Stimulated activated CD8-positive, alpha-beta memory T cell treated with anti-CD3 and anti-CD28 coated beads, Interleukin-4, amount 100 ng/mL, for 24 hours (primary cell): ENCODE measurements around the gene IMMP2L.

Experiments
- DNase-seq: peaks from one replicate; pipeline ENCODE4 v3.0.0-alpha.2; 2020; ENCODE audit warnings: low read depth

Gene IMMP2L

DNA sequence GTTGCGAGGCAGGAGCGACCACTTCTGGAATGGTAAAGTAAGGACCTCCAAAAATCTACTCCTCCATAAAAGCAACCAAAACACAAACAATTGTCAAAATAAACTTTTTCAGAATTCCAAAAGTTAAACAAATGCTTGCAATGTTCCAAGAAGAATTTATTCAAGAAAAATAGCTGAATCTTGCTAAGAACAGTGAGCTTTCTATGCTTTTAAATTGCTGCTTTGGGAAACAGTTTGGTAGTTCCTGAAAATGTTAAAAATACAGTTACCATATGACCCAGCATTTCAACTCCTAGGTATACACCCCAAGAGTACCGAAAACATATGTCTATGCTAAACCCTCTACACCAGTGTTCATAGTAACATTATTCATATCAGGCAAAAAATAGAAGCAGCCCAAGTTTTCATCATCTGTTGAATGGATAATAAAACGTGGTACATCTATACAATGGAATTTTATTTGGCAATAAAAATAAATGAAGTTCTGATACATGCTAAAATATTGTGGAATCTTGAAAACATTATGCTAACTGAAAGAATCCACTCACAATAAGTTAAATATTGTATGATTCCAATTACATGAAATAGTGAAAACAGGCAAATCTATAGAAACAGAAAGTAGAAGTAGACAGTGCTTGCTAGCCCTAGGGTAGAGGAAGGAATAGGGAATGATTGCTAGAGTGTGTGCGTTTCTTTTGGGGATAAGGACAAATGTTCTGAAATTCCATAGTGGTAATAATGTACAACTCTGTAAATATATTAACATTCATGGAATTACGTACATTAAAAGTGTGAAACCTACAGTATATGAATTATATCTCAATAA lies 414.4 kb downstream of the IMMP2L start:
- DNase-seq, result no peak

DNA sequence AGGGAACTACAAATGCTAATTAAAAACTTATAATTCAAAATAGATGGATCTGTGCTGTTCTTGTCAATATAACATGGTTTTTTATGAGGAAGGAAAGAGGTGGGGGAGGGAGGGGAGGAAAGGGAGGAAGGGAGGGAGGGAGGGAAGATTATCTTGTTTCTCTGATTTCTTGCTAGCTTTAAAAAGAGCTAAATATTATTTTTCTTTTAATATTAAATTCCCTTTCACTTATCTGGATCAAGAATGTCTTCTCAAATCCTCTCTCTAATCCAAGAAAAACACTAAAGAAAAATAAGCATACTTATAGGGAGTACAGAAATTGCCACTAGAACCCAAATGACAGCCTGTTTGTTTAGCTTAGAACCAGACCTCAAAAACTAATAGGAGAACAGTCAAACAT lies 416.2 kb downstream of the IMMP2L start:
- DNase-seq, result no peak

DNA sequence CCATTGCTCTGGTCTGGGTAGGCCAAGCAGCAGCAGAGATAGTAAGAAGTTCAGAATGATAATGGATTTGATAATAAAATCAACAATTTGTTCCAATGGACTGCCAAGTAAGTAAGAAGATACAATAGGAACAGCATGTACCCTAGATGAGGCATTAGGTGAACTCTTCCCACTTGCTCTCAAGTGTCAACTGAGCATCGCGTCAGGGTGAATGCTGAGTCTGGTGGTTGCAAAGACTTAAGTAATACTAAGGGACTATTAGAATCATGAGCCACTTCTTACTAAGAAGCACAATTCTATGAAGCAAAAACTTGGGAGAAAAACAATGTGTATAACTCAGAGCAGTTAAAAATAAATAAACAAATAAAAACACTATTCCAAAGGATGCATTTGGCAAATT lies 416.8 kb downstream of the IMMP2L start:
- DNase-seq, result no peak

DNA sequence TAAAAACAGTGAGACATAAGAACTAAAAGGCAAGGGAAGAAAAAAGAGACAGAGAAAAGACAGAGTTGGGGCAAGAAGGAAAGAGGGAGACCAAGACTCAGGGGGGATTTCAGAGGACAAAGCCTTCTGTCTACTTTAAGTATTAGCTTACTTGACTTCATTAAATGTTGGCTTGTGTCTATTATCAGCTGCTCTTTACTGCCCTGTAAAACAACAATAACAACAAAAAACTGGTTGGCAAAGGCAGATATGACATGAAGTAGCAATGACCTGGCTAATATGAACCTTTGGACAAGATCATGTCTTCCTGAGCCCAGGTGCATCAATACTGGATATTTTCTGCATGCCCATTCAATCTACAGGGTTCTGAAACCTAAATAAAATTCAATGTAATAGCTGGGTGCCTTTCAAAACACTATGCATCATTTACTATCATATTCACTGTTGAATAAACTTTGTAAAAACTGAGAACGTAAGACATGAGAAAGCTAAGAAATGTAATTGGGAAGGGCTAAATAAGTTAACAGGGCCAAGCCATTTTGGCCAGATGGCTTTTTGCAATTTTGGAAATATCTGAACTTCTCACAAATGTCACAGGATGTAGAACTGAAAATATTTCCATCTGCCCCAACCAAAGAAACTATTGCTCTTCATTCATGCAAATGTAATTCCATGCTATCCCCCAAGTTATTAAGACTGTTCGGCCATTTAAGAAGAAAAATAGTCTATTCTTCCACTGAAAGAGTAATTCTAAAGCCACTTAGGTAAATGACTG lies 422.0 kb downstream of the IMMP2L start:
- no peak for DNase-seq

DNA sequence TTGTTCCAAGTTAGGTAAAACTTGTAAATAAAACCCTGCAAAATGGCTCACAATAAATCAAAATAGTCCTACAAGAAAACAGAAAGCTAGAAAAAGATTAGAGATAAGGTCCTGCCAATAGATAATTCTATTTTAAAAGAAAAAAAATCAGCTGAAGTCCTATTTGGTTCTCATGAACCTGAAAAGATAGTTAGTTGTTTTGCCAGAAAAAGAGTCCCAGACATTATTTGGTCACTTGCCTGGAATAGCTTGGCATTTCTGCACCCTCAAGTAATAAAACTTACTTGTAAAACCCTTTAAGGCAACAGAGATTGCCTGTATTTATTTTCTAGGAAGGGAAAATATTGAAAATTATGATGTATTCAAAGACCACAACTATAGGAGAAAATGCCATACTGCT lies 423.7 kb downstream of the IMMP2L start:
- DNase-seq, result no peak

DNA sequence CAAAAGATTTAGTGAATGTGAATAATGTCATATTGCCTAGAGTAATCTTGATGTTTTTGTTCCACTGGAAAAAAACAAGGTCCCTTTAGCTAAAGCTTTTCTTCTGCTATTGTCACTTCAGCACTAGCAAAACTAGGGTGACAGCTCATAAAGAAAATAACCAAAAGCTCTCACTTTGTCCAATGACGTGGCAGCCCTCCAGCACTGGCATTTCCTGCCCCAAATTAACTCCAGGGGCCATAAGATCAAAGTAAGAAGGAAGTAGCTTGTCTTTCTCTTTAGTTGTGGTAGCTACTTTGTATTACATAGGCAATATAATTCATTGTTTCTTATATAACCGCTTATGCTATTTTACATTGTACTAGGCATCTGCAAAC lies 424.1 kb downstream of the IMMP2L start:
- peak; percentile 24 for DNase-seq

DNA sequence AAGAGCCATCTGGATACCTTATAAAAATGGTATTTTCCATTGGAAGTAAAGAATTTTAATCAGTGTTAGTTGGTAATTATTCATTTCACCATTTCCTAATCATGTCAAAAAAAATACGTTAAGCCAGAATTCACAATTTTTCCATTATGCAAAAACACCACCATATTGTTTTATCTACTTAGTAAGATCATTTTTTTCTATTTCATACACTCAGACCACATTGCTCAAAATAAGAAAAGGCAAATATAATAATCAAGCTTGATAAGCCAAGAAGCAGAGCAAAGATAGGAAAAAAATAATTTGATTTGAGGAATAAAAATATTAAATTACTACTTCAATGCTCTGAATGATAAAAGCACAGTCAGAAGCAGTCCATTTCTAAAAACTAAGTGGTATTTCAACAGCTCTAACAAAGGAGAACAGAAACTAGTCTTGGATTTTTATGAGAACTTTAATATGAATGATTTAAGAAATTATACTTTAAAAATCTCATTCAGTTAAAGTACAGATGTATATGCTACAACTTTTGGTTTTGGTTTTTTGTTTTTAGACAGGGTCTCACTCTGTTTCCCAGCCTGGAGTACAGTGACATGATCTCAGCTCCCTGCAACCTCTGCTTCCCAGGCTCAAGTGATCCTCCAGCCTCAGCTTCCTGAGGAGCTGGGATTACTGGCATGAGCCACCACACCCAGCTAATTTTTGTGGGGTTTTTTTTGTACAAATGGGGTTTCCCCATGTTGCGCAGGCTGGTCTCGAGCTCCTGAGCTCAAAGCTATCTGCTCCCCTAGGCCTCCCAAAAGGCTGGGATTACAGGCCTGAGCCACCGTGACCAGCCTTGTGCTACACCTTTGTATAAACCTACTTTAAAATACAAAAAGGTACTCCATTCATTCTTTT lies 424.7 kb downstream of the IMMP2L start:
- DNase-seq, result peak; percentile 1

DNA sequence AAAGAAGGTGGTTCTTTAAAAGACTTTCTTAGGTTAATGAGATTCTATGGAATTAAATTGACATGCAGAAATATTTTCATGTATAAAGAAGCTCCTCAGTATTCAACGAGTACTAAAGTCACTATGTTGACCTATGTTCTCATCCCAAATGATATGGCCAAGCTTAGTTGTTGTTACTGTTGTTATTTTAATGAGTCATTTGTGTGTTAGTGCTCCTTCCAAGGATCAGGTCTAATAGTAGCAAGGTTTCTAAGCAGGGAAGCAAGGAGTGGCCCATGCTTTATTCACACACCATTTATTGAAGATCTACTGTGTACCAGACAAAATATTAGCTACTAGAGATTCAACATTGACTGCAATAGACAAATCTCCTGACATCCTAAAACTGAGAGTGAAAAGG lies 429.5 kb downstream of the IMMP2L start:
- no peak for DNase-seq

DNA sequence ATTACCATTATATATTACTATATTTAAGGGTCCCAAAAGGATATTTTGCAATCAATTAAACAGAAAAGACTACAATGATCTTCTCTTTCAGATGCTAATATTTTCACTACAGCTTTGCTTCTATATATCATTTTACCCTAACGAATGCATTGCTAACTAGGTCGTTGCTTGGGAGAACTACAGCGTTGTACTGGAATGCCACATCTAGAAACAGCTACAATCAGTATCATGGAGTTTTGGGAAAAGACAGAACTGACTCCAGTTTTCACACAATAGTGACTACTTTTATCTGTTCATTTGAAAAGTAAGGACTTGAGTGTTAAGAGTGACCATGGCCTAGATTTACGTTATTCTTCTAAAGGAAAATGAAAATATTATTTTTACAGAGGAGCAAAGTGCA lies 432.9 kb downstream of the IMMP2L start:
- DNase-seq, result no peak

DNA sequence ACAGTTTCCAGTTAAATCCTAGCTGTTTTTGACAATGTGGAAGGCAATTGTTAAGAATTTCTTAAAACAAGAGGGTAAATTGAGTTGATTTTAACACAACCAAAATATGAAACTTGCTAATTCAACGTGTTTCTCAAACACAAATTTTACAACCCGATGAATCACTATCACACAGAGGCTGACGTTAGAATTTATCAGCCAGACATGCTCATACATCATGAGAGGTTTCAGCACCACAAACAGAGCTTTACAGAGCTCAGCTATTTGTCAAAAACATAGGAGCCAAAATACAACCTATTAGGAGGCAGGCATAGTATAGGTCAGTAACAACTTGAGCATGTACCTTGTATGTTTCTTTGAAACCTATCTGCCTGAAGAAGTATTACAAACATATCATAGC lies 435.3 kb downstream of the IMMP2L start:
- DNase-seq, result no peak

DNA sequence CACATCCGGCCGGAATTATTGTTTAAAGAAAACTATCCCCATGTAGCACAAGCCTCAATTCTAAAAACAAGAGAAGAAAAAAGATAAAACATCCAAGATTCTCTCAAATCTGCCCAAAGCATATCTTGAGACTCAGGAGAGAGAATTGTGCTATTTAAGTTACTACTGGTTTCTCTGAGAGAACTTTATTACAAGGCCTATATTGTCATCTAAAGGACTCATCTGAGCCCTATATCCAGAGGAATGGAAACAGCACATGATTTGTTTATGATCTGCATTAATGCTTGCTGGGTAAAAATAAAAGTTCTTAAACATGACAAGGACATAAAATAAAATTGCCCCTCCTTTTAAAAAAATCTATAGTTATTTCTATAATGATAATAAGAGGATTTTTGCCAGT lies 446.3 kb downstream of the IMMP2L start:
- DNase-seq, result no peak

DNA sequence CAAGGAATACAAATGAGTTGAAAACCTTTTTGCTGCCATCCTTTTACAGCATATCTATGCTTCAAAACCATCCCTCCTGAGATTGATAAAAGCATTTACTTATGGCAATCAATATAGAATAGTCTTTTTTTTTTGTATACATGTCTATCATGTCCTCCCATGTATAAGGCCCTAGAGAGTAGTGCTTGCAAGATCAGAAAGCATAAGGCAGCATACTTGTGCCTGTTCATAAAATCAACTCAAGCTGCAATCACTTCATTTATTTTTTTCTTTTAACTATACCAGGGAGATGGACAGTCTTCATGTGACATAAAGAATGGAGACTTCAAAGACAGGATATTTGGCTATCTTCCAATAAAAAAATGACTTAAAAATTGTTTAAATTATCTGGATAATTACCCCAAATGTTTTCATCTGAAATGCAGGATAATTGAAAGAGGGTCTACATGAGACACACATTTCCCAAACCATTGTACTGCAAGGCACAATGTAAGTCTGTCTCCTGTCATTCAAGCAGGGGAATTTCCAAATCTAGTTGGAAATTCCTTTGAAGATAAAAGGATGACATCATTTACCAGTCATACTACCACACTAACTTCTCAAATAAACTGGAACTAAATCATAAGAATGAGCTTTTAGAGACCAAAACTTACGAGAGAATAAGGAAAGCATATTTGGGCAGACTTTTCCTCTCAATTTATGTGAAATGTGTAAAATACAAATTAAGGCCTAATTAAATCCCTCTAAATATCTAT lies 448.9 kb downstream of the IMMP2L start:
- no peak for DNase-seq

DNA sequence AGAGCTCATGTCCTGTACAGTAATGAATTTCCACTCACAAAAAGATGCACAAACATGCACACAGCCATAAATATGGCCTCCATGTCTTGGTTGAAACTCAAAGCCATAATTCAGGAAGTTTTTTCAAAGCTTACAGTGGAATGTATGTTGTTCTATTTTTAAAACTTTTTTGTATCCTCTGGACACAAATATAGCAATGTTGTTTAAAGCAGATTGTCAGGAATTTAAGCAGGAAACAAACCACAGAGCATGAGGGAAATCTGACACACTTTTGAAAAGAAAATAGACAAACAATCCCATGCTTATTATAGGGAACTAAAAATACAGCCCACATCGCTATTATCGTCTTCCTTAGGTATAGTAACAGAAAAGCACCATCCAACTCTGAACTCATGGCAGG lies 449.9 kb downstream of the IMMP2L start:
- DNase-seq, result no peak

DNA sequence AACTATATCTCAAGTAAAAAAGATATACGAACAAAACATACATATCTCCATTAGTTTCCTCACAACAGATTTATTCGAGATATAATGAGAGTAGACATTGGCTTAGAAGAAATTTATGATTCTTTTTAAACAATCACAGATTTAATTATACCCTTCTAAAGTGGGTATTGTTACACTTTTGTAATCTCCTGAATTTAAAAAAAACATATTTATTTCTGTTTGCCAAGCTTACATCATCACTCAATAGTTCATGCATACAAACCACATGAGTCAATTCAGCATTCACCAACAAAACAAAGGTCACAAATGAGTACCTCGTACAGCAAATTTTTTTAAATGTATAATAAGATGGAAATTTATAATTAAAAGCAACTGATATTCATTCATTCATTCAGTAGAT lies 453.8 kb downstream of the IMMP2L start:
- DNase-seq, result no peak

DNA sequence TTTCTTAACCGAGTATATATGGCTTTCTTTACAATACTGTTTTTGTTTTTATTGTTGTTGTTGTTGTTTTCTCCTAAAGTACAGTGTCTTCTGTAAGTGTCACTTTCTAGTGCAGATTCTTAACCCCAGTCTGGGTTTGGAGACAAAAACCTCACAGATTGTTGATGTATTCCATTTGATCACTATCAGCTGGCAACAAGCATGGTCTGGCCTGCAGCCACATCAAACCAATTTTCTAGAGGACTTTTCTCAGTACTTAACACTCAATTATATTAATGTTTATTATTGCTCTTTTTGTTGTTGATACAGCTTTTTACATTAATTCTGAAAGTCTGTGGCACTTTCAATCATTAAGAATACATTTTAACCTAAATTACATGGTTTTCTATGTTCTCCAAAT lies 454.3 kb downstream of the IMMP2L start:
- no peak for DNase-seq

DNA sequence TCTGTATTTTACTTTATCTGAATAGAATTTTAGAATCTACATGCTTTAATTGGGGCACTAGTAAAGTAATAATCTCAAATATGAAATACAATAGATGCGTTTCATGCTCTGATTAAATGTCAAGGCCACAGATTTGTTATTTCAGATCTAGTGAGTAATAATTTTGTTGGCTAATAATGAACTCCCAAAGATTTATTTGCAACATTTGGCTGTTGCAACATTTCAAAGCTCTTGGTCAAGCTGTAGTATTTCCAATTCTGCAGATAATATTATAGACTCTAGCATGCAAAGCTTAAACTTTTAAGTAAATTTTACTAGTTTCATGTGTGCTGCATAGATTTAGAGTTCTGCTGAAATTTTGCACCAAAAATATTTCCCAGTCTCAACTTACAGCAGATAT lies 454.7 kb downstream of the IMMP2L start:
- no peak for DNase-seq

DNA sequence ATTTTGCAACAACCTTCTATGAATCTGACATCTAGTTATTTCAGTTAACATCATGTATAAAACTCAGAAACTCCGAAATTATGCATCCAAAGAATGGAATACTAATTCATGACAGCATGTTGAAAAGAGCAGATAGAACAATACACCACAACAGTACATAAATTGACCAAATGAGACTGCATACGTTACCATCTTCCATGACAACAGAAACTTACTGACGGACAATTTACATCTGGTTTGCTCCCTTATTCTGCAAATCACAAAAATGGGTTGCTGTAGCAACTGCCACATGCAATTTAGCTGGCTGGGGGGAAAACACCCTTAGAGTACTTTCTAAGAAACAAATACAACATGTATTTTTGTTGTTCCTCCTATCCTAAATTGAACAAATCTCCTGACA lies 457.0 kb downstream of the IMMP2L start:
- DNase-seq, result no peak

DNA sequence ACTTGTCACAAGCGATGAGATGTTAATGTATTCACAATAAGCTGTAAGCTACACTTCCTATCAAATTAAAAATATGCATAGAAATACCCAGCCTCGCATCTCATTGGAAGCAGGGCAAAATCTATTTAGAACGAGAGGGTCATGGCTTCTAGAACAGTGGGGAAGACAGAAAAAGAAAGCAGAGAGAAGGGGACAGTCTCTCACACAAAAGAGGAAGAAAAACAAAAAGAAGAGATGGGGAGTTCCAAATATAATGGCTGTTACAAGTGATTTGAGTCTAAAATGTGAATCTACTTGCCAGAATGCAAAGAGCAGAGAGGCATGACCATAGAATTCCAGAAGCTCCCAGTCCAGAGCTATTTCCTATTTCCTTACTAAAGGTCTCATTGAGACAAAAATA lies 457.6 kb downstream of the IMMP2L start:
- no peak for DNase-seq

DNA sequence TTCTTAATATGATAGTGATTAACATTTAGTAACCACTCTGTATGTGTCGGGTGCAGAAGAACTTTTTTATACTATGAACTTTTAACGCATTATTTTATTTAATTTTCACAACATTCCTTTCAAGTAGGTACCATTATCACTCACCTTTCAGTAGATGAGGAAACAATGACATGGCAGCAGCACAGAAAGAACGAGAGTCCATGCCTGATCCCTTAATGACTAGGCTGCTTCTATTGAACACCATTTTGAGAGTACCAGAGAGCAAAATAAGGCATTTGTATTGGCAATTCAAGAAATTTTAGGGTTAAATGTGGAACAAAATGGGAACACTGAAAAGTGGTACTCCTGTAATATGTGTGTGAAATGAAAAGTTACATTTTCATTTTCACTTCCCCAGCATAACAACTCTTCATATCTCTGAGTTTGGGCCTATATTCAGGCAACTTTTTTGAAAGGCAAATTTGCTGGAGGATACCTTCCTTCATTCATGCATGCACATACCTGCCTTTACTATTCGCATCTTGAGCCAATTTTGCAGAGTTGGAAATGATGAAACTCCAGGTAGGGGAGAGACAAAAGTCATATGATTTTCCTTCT lies 458.5 kb downstream of the IMMP2L start:
- DNase-seq, result no peak

DNA sequence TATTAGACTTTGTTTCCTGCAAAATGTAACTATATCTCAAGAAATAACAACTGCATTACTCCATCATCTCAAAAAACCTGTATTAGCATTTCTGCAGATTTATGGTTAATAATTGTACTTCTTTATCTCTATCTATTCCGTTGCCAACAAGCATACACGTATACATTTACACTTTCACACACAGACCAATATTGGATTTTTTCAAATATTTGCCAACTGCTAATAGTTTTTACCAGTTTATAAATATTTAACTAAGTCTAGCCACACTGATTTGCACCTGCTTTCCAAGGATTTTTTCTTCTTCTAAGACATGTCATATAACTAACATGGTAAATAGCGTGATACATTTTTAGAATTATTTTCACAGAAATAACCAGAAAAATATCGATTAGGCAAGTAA lies 459.2 kb downstream of the IMMP2L start:
- DNase-seq, result no peak

DNA sequence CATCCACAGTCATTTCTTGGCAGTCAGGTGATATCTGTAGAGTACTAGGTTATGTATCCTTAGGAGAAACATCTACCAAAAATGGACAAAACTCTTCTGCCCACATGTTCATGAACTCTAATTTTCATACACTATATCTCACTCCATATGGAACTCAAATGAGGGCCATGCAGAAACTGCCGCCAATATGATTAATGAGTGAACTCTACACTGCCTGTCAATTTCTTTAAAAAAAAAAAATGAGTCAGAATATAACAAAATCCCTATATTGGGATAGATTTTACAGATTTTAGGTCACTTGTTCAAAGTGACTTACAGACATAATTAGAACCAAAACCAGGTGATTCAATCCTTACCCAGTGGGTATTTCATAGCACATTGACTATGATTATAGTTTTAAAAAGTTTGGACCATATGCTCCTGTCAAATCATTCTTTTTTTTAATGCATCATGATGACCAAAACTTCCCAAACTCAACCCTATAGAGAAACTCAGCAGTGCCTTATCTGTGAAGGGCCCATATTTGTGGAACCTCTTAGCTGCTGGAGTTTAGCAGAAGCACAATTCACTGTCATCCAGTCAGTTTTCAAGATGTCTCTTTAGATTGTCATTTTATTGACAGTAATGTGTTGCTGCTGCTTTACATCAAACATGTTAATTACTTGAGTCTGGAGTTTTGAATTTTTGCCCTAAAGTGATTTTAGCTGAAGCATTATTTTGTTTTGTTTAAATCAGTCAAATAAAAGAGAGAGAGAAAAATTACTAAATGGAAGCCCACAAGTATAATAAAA lies 460.2 kb downstream of the IMMP2L start:
- no peak for DNase-seq
